ENCODE data around the gene AKT1.

Gene AKT1

GRCh38 chr14:104784846-104785707 is 10.5 kb downstream of the AKT1 start:
- DNase-seq: no peak

DNA sequence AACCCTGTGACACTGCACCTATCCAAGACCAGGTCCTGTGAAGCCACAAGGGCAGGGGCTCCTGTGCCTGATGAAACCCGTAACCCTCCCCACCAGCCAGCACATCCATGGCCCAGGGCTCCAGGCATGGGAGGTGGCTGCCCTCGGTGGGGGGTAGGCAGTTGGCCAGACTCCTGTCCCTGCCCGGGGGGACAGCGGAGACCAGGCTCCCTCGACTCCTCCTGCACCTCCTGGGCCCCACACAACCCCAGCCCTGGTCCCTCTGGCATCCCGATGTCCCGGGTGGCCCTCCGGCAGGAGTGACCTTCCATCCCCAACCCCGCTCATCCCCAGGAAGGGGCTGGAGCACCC is 11.4 kb downstream of the AKT1 start:
- no peak for DNase-seq

DNA sequence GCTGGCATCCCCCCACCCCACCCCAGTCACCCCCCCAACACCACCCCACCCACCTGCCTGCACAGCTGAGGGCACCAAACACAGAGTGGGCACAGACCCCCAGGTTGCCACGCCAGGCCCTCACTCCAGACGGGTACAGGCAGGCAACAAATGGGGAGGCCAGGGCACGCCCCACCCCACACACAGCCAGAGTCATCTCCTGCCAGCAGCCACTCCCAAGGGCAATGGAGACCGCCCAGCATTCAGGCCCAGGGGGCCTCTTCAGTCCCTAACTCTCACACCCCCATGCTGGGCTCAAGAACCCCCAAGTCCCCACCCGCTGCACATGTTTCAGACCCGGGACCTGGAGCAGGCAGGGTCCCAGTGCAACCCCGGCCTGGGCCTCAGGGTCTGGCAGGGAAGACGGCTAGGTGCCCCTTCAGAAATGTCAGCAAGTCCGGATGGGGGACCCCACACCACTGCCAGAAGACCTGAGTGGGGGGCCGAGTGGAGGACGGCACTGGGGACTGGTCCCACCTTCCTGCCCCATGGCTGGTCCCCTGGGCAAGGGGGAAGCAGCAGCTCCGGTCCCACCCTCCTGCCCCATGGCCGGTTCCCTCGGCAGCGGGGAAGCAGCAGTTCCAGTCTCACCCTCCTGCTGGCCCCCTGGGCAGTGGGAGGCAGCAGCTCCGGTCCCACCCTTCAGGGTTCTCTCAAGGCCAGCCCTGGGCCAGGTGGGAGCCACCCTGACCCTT is 11.9 kb downstream of the AKT1 start:
- no peak for DNase-seq

DNA sequence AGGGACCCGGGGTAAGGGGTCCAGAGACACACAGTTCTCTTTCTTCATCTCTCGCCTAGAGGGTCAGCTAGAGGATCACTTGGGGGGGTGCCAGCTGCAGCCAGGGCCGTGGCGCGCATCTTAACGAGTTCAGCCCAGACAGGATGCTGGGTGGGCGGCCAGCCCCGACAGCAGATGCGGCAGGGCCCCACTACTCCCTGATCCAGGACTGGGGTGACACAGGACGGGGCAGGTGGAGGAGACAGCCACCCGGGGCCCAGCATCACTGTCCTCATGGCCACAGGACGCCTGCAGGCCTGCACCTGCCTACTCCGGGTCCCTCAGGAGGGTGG is 12.8 kb downstream of the AKT1 start:
- no peak for DNase-seq

GRCh38 chr14:104782086-104782807 is 13.3 kb downstream of the AKT1 start:
- no peak for DNase-seq

DNA sequence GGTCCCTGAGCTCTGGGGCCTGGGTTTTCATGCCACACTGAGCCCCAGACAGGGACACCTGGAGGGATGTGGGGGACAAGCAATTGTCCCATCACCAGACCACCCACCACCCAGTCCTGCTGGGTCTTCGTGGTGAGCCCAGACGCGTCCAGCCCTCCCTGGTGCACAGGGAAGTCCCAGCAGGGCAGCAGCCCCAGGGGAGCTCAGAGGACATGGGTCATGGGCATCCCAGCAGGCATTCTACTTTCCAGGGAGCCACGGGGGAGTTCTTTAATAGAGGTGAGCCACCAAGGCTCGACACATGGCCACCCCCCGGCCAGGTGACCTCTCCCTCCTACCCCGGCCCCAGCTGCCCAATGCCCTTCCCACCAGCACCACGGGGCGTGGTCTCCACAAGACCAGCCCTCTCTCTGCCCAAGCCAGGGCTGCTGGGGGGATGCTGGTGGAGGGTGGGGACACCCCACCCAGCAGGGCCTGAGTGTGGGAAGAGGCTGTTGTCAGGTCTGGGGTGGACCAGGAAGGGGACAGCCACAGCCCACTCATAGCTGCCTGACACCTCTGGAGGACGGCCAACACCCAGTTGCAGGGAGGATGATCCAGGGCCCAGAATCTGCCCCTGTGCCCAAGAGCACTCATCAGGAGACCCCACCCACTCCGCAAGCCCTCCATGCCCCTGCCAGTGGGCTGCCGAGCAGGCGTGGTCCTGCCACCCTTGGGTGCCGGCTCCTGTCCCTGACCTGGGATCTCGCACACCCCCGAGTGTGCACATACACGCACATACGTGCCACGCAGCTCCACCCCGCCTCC is 14.1 kb downstream of the AKT1 start:
- DNase-seq: no peak

GRCh38 chr14:104780513-104781030 is 15.0 kb downstream of the AKT1 start:
- DNase-seq: no peak

DNA sequence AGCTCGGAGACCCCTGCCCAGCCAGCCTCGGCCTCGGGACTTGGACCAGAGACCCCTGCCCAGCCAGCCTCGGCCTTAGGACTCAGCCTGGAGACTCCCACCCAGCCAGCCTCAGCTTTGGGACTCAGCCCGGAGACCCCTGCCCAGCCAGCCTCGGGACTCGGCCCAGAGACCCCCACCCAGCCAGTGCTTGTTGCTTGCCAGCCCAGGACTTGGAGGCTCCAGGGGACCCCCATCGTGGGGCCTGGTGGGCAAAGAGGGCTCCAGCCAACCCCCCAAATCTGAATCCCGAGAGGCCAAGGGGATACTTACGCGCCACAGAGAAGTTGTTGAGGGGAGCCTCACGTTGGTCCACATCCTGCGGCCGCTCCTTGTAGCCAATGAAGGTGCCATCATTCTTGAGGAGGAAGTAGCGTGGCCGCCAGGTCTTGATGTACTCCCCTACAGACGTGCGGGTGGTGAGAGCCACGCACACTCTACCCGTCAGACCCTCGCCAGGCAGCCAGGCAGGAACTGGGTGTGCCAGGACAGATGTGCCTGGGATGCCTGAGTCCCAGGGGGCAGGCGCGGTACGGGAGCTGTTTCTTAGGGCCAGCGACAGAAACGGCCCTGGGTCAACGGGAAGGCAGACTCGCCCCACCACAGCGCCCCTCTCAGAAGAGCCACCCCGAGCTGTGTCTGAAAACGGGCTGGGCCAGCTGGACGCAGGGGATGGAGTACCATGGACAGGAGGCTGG is 15.6 kb downstream of the AKT1 start:
- no peak for DNase-seq

DNA sequence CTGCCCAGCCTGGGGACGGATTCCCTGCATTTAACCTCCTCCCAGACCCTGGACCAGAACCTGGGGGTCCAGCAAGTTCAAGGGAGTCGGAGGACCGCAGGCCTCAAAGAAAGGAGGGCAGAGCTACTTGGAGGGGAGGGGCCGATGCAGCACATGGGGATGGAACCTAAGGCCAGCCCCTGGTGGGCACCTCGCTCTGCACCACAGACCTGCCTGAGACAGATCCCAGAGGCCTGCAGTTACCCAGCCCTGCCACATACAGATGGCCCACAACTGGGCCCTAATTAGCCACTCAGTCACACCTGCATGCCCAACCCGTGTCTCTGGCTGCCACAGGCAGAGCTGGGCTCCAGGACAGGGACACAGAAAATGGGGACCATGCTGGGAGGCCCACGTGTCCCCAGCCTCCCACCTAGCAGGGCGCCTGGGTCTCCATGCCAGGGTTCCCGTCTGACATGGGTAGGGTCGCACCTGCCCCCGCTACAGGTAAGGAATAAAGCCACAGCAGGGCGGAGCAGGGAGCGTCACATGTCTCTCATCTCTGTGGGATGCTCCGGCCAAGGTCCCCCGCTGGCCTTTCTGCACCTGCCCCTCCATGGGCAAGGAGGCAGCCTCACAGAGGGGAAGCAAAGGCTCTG is 16.7 kb downstream of the AKT1 start:
- no peak for DNase-seq

DNA sequence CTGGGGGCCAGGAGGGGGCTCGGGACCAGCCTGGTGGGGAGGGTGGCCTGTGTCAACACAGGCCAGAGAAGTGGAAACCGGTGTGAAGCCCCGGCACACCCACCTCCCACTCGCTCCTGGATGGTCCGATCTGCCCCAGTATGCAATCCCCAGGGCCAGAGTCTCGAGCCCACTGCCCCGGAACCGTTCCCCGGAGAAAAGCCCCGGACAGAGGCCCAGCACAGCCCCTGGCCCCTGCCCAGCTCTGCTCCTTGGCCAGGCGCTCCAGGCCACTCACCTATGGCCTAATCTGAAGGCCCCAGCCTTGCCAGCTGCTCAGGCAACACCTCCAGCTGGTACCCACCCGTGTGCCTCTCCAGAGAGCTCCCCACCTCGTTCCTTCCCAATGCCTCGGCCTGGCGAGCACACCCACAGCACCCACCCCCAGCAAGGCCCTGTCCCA is 17.7 kb downstream of the AKT1 start:
- DNase-seq: no peak

- no peak for DNase-seq
Observed at GRCh38 chr14:104776961-104777807, 18.4 kb downstream of the AKT1 start.

- no peak for DNase-seq
Observed at GRCh38 chr14:104776481-104776880, 19.1 kb downstream of the AKT1 start.

- no peak for DNase-seq
Observed at GRCh38 chr14:104775073-104775489, 20.5 kb downstream of the AKT1 start.

GRCh38 chr14:104774453-104775072 is 21.0 kb downstream of the AKT1 start:
- DNase-seq: no peak

- no peak for DNase-seq
Observed at GRCh38 chr14:104773505-104774452, 21.8 kb downstream of the AKT1 start.

GRCh38 chr14:104772707-104773504 is 22.6 kb downstream of the AKT1 start:
- DNase-seq: no peak

GRCh38 chr14:104771918-104772706 is 23.4 kb downstream of the AKT1 start:
- no peak for DNase-seq
